HEK293 (cell line): ENCODE data around the gene AMBRA1.

ENCODE experiments used
- GLIS1 ChIP-seq: fragments of 450-650 bp; formaldehyde crosslinking; IDR thresholded peaks from 2 replicates; pipeline ENCODE4 v1.5.1; 2016; ENCODE audit warnings: missing biosample characterization, missing genetic modification characterization
- GLIS2 ChIP-seq: fragments of 450-650 bp; formaldehyde crosslinking; IDR thresholded peaks from 2 replicates; pipeline ENCODE4 v1.5.1; 2016; ENCODE audit warnings: missing biosample characterization, missing genetic modification characterization
- HOXD13 ChIP-seq: sonication (generic); formaldehyde crosslinking; IDR thresholded peaks from 2 replicates; pipeline ENCODE4 v1.8.0; 2022; ENCODE audit warnings: missing genetic modification reagents, borderline replicate concordance
- OSR2 ChIP-seq: fragments of 450-650 bp; formaldehyde crosslinking; IDR thresholded peaks from 2 replicates; pipeline ENCODE4 v1.5.1; 2016; ENCODE audit warnings: missing biosample characterization, missing genetic modification characterization
- PATZ1 ChIP-seq: fragments of 450-650 bp; formaldehyde crosslinking; IDR thresholded peaks from 2 replicates; pipeline ENCODE4 v1.5.1; 2016; ENCODE audit warnings: missing biosample characterization, missing genetic modification characterization
- PRDM10 ChIP-seq: fragments of 450-650 bp; formaldehyde crosslinking; IDR thresholded peaks from 2 replicates; pipeline ENCODE4 v1.5.1; 2016; ENCODE audit warnings: missing biosample characterization, missing genetic modification characterization
- REPIN1 ChIP-seq: fragments of 450-650 bp; formaldehyde crosslinking; IDR thresholded peaks from 2 replicates; pipeline ENCODE4 v1.5.1; 2017; ENCODE audit warnings: missing biosample characterization, missing genetic modification characterization, low read depth
- ZBTB44 ChIP-seq: fragments of 450-650 bp; IDR thresholded peaks from 2 replicates; pipeline ENCODE4 v1.5.1; 2018; ENCODE audit warnings: missing biosample characterization, mild to moderate bottlenecking, missing genetic modification characterization
- ZBTB48 ChIP-seq: fragments of 450-650 bp; formaldehyde crosslinking; IDR thresholded peaks from 2 replicates; pipeline ENCODE4 v1.5.1; 2016; ENCODE audit warnings: missing biosample characterization, missing genetic modification characterization
- ZEB2 ChIP-seq: fragments of 450-650 bp; formaldehyde crosslinking; IDR thresholded peaks from 2 replicates; pipeline ENCODE4 v1.5.1; 2016; ENCODE audit warnings: missing biosample characterization, missing genetic modification characterization
- ZNF157 ChIP-seq: fragments of 450-650 bp; formaldehyde crosslinking; IDR thresholded peaks from 2 replicates; pipeline ENCODE4 v1.5.1; 2016; ENCODE audit warnings: missing biosample characterization, missing genetic modification characterization
- ZNF16 ChIP-seq: fragments of 450-650 bp; formaldehyde crosslinking; IDR thresholded peaks from 2 replicates; pipeline ENCODE4 v1.5.1; 2016; ENCODE audit warnings: low read depth, missing biosample characterization, missing genetic modification characterization
- ZNF223 ChIP-seq: fragments of 450-650 bp; formaldehyde crosslinking; IDR thresholded peaks from 2 replicates; pipeline ENCODE4 v1.5.1; 2016; ENCODE audit warnings: missing biosample characterization, missing genetic modification characterization
- ZNF266 ChIP-seq: fragments of 450-650 bp; formaldehyde crosslinking; IDR thresholded peaks from 2 replicates; pipeline ENCODE4 v1.5.1; 2016; ENCODE audit warnings: missing biosample characterization, missing genetic modification characterization, low read depth
- ZNF280D ChIP-seq: fragments of 450-650 bp; formaldehyde crosslinking; IDR thresholded peaks from 2 replicates; pipeline ENCODE4 v1.5.1; 2016; ENCODE audit warnings: missing biosample characterization, missing genetic modification characterization
- ZNF354C ChIP-seq: fragments of 450-650 bp; formaldehyde crosslinking; IDR thresholded peaks from 2 replicates; pipeline ENCODE4 v1.5.1; 2016; ENCODE audit warnings: missing biosample characterization, missing genetic modification characterization, low read depth, borderline replicate concordance
- ZNF416 ChIP-seq: fragments of 450-650 bp; formaldehyde crosslinking; IDR thresholded peaks from 2 replicates; pipeline ENCODE4 v1.5.1; 2016; ENCODE audit warnings: missing biosample characterization, missing genetic modification characterization
- ZNF426 ChIP-seq: fragments of 450-650 bp; formaldehyde crosslinking; IDR thresholded peaks from 2 replicates; pipeline ENCODE4 v1.5.1; 2017; ENCODE audit warnings: missing biosample characterization, missing genetic modification characterization, mild to moderate bottlenecking, inconsistent platforms, moderate library complexity
- ZNF48 ChIP-seq: fragments of 450-650 bp; formaldehyde crosslinking; IDR thresholded peaks from 2 replicates; pipeline ENCODE4 v1.5.1; 2016; ENCODE audit warnings: missing biosample characterization, missing genetic modification characterization
- ZNF488 ChIP-seq: fragments of 450-650 bp; formaldehyde crosslinking; IDR thresholded peaks from 2 replicates; pipeline ENCODE4 v1.5.1; 2016; ENCODE audit warnings: missing biosample characterization, missing genetic modification characterization
- ZNF560 ChIP-seq: fragments of 450-650 bp; formaldehyde crosslinking; IDR thresholded peaks from 2 replicates; pipeline ENCODE4 v1.5.1; 2017; ENCODE audit warnings: missing biosample characterization, missing genetic modification characterization, borderline replicate concordance
- ZNF623 ChIP-seq: fragments of 450-650 bp; formaldehyde crosslinking; IDR thresholded peaks from 2 replicates; pipeline ENCODE4 v1.5.1; 2016; ENCODE audit warnings: missing biosample characterization, missing genetic modification characterization
- ZNF624 ChIP-seq: fragments of 450-650 bp; formaldehyde crosslinking; IDR thresholded peaks from 2 replicates; pipeline ENCODE4 v1.5.1; 2017; ENCODE audit warnings: missing biosample characterization, missing genetic modification characterization
- ZNF660 ChIP-seq: fragments of 450-650 bp; IDR thresholded peaks from 2 replicates; pipeline ENCODE4 v1.5.1; 2018; ENCODE audit warnings: missing biosample characterization, mild to moderate bottlenecking, missing genetic modification characterization
- ZNF670 ChIP-seq: fragments of 450-650 bp; formaldehyde crosslinking; IDR thresholded peaks from 2 replicates; pipeline ENCODE4 v1.5.1; 2016; ENCODE audit warnings: missing biosample characterization, missing genetic modification characterization, low read depth
- ZNF677 ChIP-seq: fragments of 450-650 bp; IDR thresholded peaks from 2 replicates; pipeline ENCODE4 v1.5.0; 2018; ENCODE audit warnings: missing biosample characterization, mild to moderate bottlenecking, missing genetic modification characterization, moderate library complexity
- ZSCAN18 ChIP-seq: fragments of 450-650 bp; formaldehyde crosslinking; IDR thresholded peaks from 2 replicates; pipeline ENCODE4 v1.5.1; 2016; ENCODE audit warnings: missing biosample characterization, missing genetic modification characterization

AMBRA1 gene

GRCh38 chr11:46520971-46521745 is 72.7 kb downstream of the AMBRA1 start (continued):
- peak; percentile 28; the same call in 1 of the 2 replicates for TF ChIP-seq PRDM10 (tag by site-specific recombination)
- no peak for TF ChIP-seq ZNF677 (tag by site-specific recombination)
- no peak for TF ChIP-seq ZNF488 (tag by site-specific recombination)
- no peak for TF ChIP-seq ZNF560 (tag by site-specific recombination)
- no peak for TF ChIP-seq HOXD13 (CRISPR knock-in tag)
- TF ChIP-seq ZNF266 (tag by site-specific recombination) = no peak
- no peak for TF ChIP-seq ZNF280D (tag by site-specific recombination)
- no peak for TF ChIP-seq ZBTB48 (tag by site-specific recombination)
- TF ChIP-seq ZNF416 (tag by site-specific recombination) = no peak
- TF ChIP-seq GLIS2 = no peak
- no peak for TF ChIP-seq ZNF16 (tag by site-specific recombination)
- no peak for TF ChIP-seq ZNF670 (tag by site-specific recombination)
- no peak for TF ChIP-seq ZNF223
- 0 out of 2 replicates have a peak, but pooled peaks have one; percentile 30 for TF ChIP-seq ZEB2 (tag by site-specific recombination)
- no peak for TF ChIP-seq ZNF623
- TF ChIP-seq OSR2 (tag by site-specific recombination) = peak; percentile 22; the same call in 1 of the 2 replicates
- no peak for TF ChIP-seq ZBTB44 (tag by site-specific recombination)
- no peak for TF ChIP-seq REPIN1
- no peak for TF ChIP-seq ZNF48
- TF ChIP-seq ZNF354C (tag by site-specific recombination) = no peak
- TF ChIP-seq PATZ1 (tag by site-specific recombination) = no peak
- TF ChIP-seq ZNF624 (tag by site-specific recombination) = no peak
- peak; percentile 94 for TF ChIP-seq GLIS1 (tag by site-specific recombination)
- no peak for TF ChIP-seq ZNF660
- TF ChIP-seq ZNF426 (tag by site-specific recombination) = no peak
- no peak for TF ChIP-seq ZSCAN18 (tag by site-specific recombination)
- TF ChIP-seq ZNF157 (tag by site-specific recombination) = no peak
